ENCODE data around the gene AQP7. TPM values are rescaled to one million over a fixed set of nuclear protein-coding genes. Genes with fewer than 3 reads are reported as not detected.

The AQP7 gene
- total RNA-seq, 1 donor from 2014 or later: not detected

DNA sequence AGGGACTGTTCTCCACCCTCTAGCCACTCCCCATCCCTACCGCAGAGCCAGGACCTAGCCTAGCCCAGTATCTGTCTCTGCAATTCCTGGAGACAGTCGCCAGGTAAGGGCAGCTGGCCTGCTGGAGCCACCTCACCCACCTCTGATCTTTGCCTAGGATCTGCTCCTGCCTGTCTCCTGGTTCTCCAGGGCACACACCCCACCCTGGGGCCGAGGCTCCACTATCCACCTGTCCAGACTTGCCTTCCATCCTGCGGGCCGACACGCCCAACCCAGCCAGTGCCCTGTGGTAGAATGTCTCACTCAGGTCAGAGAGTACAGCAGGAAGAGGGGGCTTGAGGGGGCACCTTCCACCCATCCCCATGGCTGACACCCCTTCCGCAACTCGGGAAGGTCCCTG is 15.7 kb upstream of the AQP7 start:
- Histone ChIP-seq H3K27me3 (ENCODE audit: control insufficient read depth, insufficient read depth, low read length) (no peaks in the 10 kb centered on the region), H3K36me3 (ENCODE audit: control insufficient read depth, insufficient read depth, low read length) (no peaks in the 10 kb centered on the region), H3K4me3 (ENCODE audit: low read depth, low read length) (no peak overlapping the region)
- DNase-seq (ENCODE audit: low read depth) (peak; percentile 87), FAIRE-seq (no peak)
- TF ChIP-seq, protein P1, sequence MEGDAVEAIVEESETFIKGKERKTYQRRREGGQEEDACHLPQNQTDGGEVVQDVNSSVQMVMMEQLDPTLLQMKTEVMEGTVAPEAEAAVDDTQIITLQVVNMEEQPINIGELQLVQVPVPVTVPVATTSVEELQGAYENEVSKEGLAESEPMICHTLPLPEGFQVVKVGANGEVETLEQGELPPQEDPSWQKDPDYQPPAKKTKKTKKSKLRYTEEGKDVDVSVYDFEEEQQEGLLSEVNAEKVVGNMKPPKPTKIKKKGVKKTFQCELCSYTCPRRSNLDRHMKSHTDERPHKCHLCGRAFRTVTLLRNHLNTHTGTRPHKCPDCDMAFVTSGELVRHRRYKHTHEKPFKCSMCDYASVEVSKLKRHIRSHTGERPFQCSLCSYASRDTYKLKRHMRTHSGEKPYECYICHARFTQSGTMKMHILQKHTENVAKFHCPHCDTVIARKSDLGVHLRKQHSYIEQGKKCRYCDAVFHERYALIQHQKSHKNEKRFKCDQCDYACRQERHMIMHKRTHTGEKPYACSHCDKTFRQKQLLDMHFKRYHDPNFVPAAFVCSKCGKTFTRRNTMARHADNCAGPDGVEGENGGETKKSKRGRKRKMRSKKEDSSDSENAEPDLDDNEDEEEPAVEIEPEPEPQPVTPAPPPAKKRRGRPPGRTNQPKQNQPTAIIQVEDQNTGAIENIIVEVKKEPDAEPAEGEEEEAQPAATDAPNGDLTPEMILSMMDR (IDR thresholded peaks at IDR 0.05; ENCODE audit: insufficient read depth, low read length, severe bottlenecking): no peak

DNA sequence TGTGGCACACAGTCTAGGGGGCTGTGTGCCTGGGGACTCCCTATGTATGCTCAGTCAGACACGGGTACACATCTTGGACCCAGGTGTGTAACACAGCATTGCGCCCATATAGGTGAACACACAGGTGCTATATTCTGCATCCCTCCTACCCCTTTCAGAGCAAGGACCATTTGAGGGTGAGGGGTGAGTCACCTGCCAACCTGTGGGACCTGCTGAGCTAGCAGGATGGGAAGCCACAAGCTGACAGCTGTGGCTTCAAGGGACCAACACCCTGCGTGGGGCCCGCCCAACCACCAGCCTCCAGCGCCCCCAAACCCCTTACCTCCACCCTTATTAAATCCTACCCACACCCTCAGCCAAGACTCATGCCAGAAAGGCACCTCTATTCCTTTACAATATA is 14.6 kb upstream of the AQP7 start:
- no peaks in the 10 kb centered on the region for H3K27me3 ChIP-seq (ENCODE audit: control insufficient read depth, insufficient read depth, low read length)
- H3K4me3 ChIP-seq (ENCODE audit: low read depth, low read length): no peak overlapping the region
- TF ChIP-seq, protein P1 (IDR thresholded peaks at IDR 0.05; ENCODE audit: insufficient read depth, low read length, severe bottlenecking): no peak
- DNase-seq (ENCODE audit: low read depth): no peak
- FAIRE-seq: no peak
- no peaks in the 10 kb centered on the region for H3K36me3 ChIP-seq (ENCODE audit: control insufficient read depth, insufficient read depth, low read length)

DNA sequence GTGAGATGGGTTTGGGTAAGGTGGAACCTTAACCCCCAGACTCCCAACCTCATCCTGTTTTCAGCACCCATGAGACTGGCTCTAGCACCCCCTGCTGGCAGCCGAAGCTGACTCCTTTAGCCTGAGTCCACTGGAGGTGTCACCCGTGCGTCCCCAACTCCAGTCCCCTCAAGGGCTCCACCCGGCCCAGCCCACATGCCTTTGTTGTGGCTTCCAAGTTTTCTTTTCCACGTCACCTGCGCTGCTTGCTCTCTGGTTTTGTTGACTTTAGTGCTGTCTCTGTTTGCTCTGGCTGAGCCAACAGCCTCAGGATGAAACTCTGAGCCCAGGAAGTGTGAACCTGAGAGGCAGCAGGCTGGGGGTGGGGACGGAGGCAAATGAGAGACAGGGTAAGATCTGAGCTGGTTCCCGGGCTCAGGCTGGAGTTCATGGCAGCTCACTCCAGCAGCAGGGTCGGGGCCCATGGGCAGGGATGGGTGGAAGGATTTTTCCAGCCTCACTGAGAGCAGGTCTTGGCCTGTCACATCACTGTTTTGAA is 13.2 kb upstream of the AQP7 start:
- Histone ChIP-seq H3K4me3 (ENCODE audit: low read depth, low read length) (no peak overlapping the region), H3K36me3 (ENCODE audit: control insufficient read depth, insufficient read depth, low read length) (no peaks in the 10 kb centered on the region), H3K27me3 (ENCODE audit: control insufficient read depth, insufficient read depth, low read length) (no peaks in the 10 kb centered on the region)
- DNase-seq (ENCODE audit: low read depth): peak; percentile 91
- TF ChIP-seq, protein P1 (IDR thresholded peaks at IDR 0.05; ENCODE audit: insufficient read depth, low read length, severe bottlenecking): peak; percentile 81
- peak; percentile 73 for FAIRE-seq

DNA sequence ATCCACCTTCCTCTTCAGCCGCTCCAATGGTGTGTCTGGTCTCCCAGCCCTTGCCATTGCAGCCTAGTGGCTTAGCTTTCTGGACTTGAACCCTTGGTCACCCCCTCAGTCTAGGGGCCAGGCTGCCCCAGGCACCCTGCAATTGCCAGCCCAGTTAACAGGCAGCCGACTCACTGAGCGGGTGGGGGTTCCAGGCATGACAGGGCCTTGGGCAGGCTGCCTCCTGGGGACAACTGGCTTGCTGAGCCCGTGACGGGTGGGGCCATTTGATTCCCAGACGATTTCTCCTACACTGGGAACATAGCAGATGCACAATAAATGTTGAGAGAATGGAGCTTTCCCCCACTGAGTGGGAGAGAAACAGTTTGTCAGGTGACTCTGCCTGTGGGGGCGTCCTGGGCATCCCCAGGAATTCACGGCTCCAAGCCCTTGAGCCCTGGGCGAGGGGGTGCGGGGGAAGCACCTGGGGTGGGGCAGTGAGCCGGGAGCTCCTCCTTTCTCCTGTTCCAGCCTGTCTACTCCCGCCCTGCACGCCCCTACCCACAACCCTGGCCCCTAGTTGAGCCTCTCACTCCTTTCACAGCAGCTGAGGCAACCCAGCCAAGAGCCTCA is 12.6 kb upstream of the AQP7 start:
- Histone ChIP-seq H3K27me3 (ENCODE audit: control insufficient read depth, insufficient read depth, low read length) (no peaks in the 10 kb centered on the region), H3K4me3 (ENCODE audit: low read depth, low read length) (no peak overlapping the region), H3K36me3 (ENCODE audit: control insufficient read depth, insufficient read depth, low read length) (no peaks in the 10 kb centered on the region)
- peak; percentile 32 for DNase-seq (ENCODE audit: low read depth)
- TF ChIP-seq, protein P1 (IDR thresholded peaks at IDR 0.05; ENCODE audit: insufficient read depth, low read length, severe bottlenecking): no peak
- no peak for FAIRE-seq

DNA sequence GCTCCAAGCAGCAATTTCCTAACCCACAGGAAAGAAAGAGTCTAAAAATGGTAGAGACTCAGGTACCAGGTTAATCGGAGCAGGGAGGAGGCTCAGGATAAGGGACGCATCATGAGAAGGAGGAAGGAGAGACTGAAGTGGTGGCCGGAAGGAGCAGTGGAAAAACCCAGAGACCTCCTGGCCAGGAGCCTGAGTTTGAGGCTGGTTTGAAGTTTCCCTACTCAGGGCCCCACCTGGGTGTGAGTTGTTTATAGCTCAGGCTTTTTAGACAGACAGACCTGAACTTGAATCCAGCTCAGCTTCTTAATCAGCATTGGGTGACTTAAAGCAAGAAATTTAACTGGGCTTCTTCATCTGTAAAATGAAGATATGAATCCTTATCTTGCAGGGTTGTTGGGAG is 11.9 kb upstream of the AQP7 start:
- no peak for FAIRE-seq
- TF ChIP-seq, protein P1 (IDR thresholded peaks at IDR 0.05; ENCODE audit: insufficient read depth, low read length, severe bottlenecking): no peak
- no peaks in the 10 kb centered on the region for H3K36me3 ChIP-seq (ENCODE audit: control insufficient read depth, insufficient read depth, low read length)

DNA sequence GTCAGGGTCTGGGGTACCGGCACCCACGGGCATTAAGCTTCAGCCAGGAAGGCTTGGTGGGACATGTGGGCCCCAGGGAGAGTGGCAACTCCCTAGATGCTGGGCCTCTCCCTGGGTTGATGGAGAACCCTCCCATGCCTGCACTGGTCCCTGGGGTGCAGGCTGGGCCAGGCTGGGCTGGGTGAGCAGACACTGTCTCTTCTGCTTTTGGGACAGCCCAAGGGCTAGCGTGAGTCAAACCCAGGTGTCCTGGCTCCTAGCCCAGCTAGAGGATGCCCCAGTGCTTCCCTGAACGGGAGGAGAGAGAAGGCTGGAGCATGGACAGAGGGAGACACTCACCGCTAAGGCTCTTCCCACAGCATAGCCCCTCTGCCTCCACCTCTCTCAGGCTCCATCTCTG is 5.7 kb upstream of the AQP7 start:
- FAIRE-seq: peak; percentile 86
- Histone ChIP-seq H3K4me3 (ENCODE audit: low read depth, low read length) (no peak overlapping the region), H3K27me3 (ENCODE audit: control insufficient read depth, insufficient read depth, low read length) (no peaks in the 10 kb centered on the region), H3K36me3 (ENCODE audit: control insufficient read depth, insufficient read depth, low read length) (no peaks in the 10 kb centered on the region)
- peak; percentile 61 for DNase-seq (ENCODE audit: low read depth)
- TF ChIP-seq, protein P1 (IDR thresholded peaks at IDR 0.05; ENCODE audit: insufficient read depth, low read length, severe bottlenecking): no peak

More for the DNA sequence above, 11.9 kb upstream of the AQP7 start:
- peak; percentile 22 for DNase-seq (ENCODE audit: low read depth)
- Histone ChIP-seq H3K4me3 (ENCODE audit: low read depth, low read length) (no peak overlapping the region), H3K27me3 (ENCODE audit: control insufficient read depth, insufficient read depth, low read length) (no peaks in the 10 kb centered on the region)
